Measurements from ENCODE around the gene P2RX6. TPM values are rescaled to one million over a fixed set of nuclear protein-coding genes. Genes with fewer than 3 reads are reported as not detected.

The P2RX6 gene
- total and polyA plus RNA-seq, 9 of the 15 experiments (the other 6 are each of a cell fraction or from before 2014, with no cell fraction given), result 0.01 to 3.9 (median 1.5) TPM; not detected in 1

DNA sequence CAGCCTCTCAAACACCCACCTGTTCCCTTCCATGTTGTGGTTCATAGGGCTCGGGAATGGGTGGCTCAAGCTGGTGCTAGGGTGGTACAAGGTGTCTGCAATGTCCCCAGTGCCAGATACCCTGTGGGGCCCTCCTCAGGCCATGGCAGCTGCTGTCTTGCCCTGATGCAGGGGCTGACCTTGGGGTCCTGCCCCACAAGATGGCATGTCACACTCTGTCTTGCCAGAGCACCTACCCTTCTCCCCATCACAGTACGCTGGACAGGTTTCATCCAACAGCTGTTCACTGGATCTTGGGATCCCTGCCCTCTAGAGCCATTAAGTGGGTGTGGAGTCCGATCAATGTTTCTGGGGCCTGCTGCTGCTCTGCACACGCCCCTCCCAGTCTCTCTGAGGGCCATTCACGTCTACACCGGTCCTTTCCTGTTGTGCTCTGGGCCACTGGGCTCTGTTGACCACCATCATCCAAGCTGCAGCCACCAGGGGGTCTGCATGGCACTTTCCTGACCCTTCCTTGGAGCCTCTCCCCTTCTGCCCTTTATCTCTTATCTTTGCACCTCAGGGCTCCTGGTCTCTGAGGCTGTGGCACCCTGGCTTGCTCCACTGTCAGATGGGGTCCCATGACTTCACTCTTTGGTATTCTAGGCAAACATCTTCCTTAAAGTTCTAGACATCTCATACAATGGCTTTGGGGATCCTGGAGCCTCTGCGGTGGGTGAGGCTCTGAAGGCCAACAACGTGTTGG lies 37.9 kb downstream of the P2RX6 start (continued):
- TF ChIP-seq, protein P1, sequence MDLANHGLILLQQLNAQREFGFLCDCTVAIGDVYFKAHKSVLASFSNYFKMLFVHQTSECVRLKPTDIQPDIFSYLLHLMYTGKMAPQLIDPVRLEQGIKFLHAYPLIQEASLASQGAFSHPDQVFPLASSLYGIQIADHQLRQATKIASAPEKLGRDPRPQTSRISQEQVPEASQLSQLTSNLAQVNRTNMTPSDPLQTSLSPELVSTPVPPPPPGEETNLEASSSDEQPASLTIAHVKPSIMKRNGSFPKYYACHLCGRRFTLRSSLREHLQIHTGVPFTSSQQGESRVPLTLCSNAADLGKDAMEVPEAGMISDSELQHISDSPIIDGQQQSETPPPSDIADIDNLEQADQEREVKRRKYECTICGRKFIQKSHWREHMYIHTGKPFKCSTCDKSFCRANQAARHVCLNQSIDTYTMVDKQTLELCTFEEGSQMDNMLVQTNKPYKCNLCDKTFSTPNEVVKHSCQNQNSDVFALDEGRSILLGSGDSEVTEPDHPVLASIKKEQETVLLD (IDR thresholded peaks at IDR 0.05), result no peak
- TF ChIP-seq, protein P2, sequence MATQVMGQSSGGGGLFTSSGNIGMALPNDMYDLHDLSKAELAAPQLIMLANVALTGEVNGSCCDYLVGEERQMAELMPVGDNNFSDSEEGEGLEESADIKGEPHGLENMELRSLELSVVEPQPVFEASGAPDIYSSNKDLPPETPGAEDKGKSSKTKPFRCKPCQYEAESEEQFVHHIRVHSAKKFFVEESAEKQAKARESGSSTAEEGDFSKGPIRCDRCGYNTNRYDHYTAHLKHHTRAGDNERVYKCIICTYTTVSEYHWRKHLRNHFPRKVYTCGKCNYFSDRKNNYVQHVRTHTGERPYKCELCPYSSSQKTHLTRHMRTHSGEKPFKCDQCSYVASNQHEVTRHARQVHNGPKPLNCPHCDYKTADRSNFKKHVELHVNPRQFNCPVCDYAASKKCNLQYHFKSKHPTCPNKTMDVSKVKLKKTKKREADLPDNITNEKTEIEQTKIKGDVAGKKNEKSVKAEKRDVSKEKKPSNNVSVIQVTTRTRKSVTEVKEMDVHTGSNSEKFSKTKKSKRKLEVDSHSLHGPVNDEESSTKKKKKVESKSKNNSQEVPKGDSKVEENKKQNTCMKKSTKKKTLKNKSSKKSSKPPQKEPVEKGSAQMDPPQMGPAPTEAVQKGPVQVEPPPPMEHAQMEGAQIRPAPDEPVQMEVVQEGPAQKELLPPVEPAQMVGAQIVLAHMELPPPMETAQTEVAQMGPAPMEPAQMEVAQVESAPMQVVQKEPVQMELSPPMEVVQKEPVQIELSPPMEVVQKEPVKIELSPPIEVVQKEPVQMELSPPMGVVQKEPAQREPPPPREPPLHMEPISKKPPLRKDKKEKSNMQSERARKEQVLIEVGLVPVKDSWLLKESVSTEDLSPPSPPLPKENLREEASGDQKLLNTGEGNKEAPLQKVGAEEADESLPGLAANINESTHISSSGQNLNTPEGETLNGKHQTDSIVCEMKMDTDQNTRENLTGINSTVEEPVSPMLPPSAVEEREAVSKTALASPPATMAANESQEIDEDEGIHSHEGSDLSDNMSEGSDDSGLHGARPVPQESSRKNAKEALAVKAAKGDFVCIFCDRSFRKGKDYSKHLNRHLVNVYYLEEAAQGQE (IDR thresholded peaks at IDR 0.05; ENCODE audit: borderline replicate concordance), result peak; percentile 20; the same call in 1 of the 2 replicates
- TF ChIP-seq, protein P2 (CRISPR knock-in tag; IDR thresholded peaks at IDR 0.05; ENCODE audit: low read depth), result no peak
- no peak for TF ChIP-seq ZNF316 (IDR thresholded peaks at IDR 0.05)
- TF ChIP-seq ZFPM2 (CRISPR knock-in tag; IDR thresholded peaks at IDR 0.05), result no peak
- TF ChIP-seq, protein P3, sequence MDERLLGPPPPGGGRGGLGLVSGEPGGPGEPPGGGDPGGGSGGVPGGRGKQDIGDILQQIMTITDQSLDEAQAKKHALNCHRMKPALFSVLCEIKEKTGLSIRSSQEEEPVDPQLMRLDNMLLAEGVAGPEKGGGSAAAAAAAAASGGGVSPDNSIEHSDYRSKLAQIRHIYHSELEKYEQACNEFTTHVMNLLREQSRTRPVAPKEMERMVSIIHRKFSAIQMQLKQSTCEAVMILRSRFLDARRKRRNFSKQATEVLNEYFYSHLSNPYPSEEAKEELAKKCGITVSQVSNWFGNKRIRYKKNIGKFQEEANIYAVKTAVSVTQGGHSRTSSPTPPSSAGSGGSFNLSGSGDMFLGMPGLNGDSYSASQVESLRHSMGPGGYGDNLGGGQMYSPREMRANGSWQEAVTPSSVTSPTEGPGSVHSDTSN (CRISPR knock-in tag; IDR thresholded peaks at IDR 0.05; ENCODE audit: low read depth), result no peak
- TF ChIP-seq, protein P3 (tag; conservative IDR thresholded peaks at IDR 0.05; ENCODE audit: low read depth), result no peak
- no peak for TF ChIP-seq RAD21 (CRISPR knock-in tag; conservative IDR thresholded peaks at IDR 0.05 in 1 of 2, IDR thresholded peaks at IDR 0.05 in 1 of 2)
- no peak for TF ChIP-seq PYGO2 (tag; IDR thresholded peaks at IDR 0.05)
- TF ChIP-seq ZNF764 (CRISPR knock-in tag; IDR thresholded peaks at IDR 0.05; ENCODE audit: low read depth), result no peak
- no peak for TF ChIP-seq ZNF830 (CRISPR knock-in tag; IDR thresholded peaks at IDR 0.05)
- no peak for TF ChIP-seq POLR2H (tag; IDR thresholded peaks at IDR 0.05; ENCODE audit: low read depth)
- peak; percentile 45; the same call in 1 of the 2 replicates for TF ChIP-seq MCM3 (IDR thresholded peaks at IDR 0.05)
- TF ChIP-seq, protein P4, sequence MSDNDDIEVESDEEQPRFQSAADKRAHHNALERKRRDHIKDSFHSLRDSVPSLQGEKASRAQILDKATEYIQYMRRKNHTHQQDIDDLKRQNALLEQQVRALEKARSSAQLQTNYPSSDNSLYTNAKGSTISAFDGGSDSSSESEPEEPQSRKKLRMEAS (CRISPR knock-in tag; IDR thresholded peaks at IDR 0.05), result no peak
- no peak for TF ChIP-seq RFX5 (IDR thresholded peaks at IDR 0.05; ENCODE audit: low read depth, low read length)
- 0 out of 2 replicates have a peak, but pooled peaks have one; percentile 6 for TF ChIP-seq KLF13 (tag; IDR thresholded peaks at IDR 0.05; ENCODE audit: borderline replicate concordance, low read depth)

Measured in K562 (cell line).